Endothelial cell of umbilical vein (primary cell): ENCODE results near the gene POMC. TPM values are rescaled to one million over a fixed set of nuclear protein-coding genes. Genes with fewer than 3 reads are reported as not detected.

Source experiments
- BruUV-seq: library from RNA; stranded (reverse); fragments of 400-500 nt; replicated peaks from 2 replicates; lab custom pipeline; 2021; lab: Mats Ljungman, UMichigan
- CTCF ChIA-PET: fragments of 300-600, 350-600 bp; sonication (Branson Sonifier 250); formaldehyde crosslinking; loops from one replicate; lab custom pipeline; 2021; ENCODE audit warnings: antibody characterized with exemption, inconsistent platforms; lab: Charles Lee
- POLR2A ChIA-PET: fragments of 300-600, 350-600 bp; sonication (Branson Sonifier 250); formaldehyde crosslinking; loops from one replicate; lab custom pipeline; 2021; ENCODE audit warnings: antibody characterized with exemption, inconsistent platforms; lab: Charles Lee
- DNase-seq: peaks from one replicate; pipeline ENCODE4 v3.0.0-alpha.2; 2011; ENCODE audit warnings: low read depth, low spot score
- FAIRE-seq: peaks from 2 replicates; lab custom pipeline; 2011; peaks lifted over from hg19 to GRCh38; lab: Jason Lieb, UNC
- H2AFZ ChIP-seq: 2 replicates; pipeline ENCODE4 v1.6.0; 2012; ENCODE audit warnings: low read depth, low read length, control low read depth, inconsistent platforms
- H3K27ac ChIP-seq: 2 replicates; pipeline ENCODE4 v1.5.1; 2011; ENCODE audit warnings: low read depth, mild to moderate bottlenecking, control low read depth, low read length, moderate library complexity; ENCODE audit not compliant: insufficient read depth
- H3K27me3 ChIP-seq, 2 experiments: 2 replicates each; pipeline versions ENCODE4 v1.6.0 to v1.6.1; 2011; ENCODE audit warnings: low read length in 2 of 2, mixed read lengths in 1 of 2; ENCODE audit not compliant: control insufficient read depth in 2 of 2, insufficient read depth in 2 of 2
- H3K36me3 ChIP-seq, 2 experiments: 2 replicates in 1 of 2; 3 replicates in 1 of 2; pipeline ENCODE4 v1.5.1; 2011; ENCODE audit warnings: low read length in 2 of 2, mild to moderate bottlenecking in 1 of 2, moderate library complexity in 1 of 2; ENCODE audit not compliant: control insufficient read depth in 2 of 2, insufficient read depth in 2 of 2; ENCODE audit errors: extremely low read depth in 1 of 2
- H3K4me1 ChIP-seq: 3 replicates; pipeline ENCODE4 v1.5.1; 2011; ENCODE audit warnings: mild to moderate bottlenecking, low read length; ENCODE audit not compliant: control insufficient read depth, insufficient read depth; ENCODE audit errors: extremely low read depth
- H3K4me2 ChIP-seq: 2 replicates; pipeline ENCODE4 v1.6.1; 2011; ENCODE audit warnings: low read length, control low read depth, mixed read lengths; ENCODE audit not compliant: insufficient read depth
- H3K4me3 ChIP-seq, 3 experiments: fragments of 200-600 bp in 1 of 3; sonication (generic), shearing (Covaris generic) in 1 of 3; replicated peaks in 1 of 3; 2 replicates each; pipeline ENCODE4 v1.5.1; 2011 to 2016; ENCODE audit warnings: control low read depth in 3 of 3, low read length in 3 of 3, mild to moderate bottlenecking in 2 of 3, inconsistent platforms in 1 of 3, low read depth in 1 of 3, moderate library complexity in 1 of 3; ENCODE audit not compliant: insufficient read depth in 1 of 3
- H3K79me2 ChIP-seq: 2 replicates; pipeline ENCODE4 v1.6.0; 2012; ENCODE audit warnings: low read length, inconsistent platforms; ENCODE audit not compliant: control insufficient read depth, insufficient read depth
- H3K9ac ChIP-seq: replicated peaks from 2 replicates; pipeline ENCODE3; 2011; ENCODE audit warnings: low read length, control low read depth; ENCODE audit not compliant: insufficient read depth; ENCODE audit errors: extremely low read depth
- H3K9me1 ChIP-seq: replicated peaks from 3 replicates; pipeline ENCODE4 v1.6.0; 2011; ENCODE audit warnings: mild to moderate bottlenecking, low read length; ENCODE audit not compliant: control insufficient read depth, insufficient read depth; ENCODE audit errors: extremely low read depth
- H3K9me3 ChIP-seq: replicated peaks from 2 replicates; pipeline ENCODE4 v1.5.1; 2012; ENCODE audit warnings: low read length, inconsistent platforms; ENCODE audit not compliant: control insufficient read depth, insufficient read depth
- H4K20me1 ChIP-seq: replicated peaks from 2 replicates; pipeline ENCODE3; 2011; ENCODE audit warnings: mild to moderate bottlenecking, low read length; ENCODE audit not compliant: control insufficient read depth, insufficient read depth; ENCODE audit errors: extremely low read depth
- CTCF ChIP-seq, 2 donors: IDR thresholded peaks; 1 replicate in 1 of 2; 2 replicates in 1 of 2; pipeline ENCODE4 v1.5.1; 2011; ENCODE audit warnings: low read length in 2 of 2, mild to moderate bottlenecking in 2 of 2, moderate library complexity in 2 of 2, control low read depth in 1 of 2, inconsistent platforms in 1 of 2, low read depth in 1 of 2; ENCODE audit not compliant: insufficient read depth in 1 of 2; ENCODE audit errors: extremely low read depth in 1 of 2
- EZH2 ChIP-seq: IDR thresholded peaks from 2 replicates; pipeline ENCODE4 v1.6.1; 2012; ENCODE audit warnings: borderline replicate concordance, low read depth, mild to moderate bottlenecking, moderate library complexity, low read length, inconsistent platforms; ENCODE audit not compliant: severe bottlenecking
- FOS ChIP-seq: IDR thresholded peaks from 2 replicates; pipeline ENCODE4 v1.6.1; 2011; ENCODE audit warnings: mild to moderate bottlenecking, low read length, moderate library complexity, borderline replicate concordance; ENCODE audit not compliant: insufficient read depth
- GATA2 ChIP-seq: IDR thresholded peaks from 2 replicates; pipeline ENCODE4 v1.7.0; 2011; ENCODE audit warnings: low read depth, mild to moderate bottlenecking, moderate library complexity, mixed read lengths, low read length; ENCODE audit not compliant: insufficient read length, insufficient read depth
- JUN ChIP-seq: IDR thresholded peaks from 2 replicates; pipeline ENCODE4 v1.6.1; 2011; ENCODE audit warnings: borderline replicate concordance, low read depth; ENCODE audit not compliant: insufficient read length, insufficient read depth
- MYC ChIP-seq: IDR thresholded peaks from one replicate; pipeline ENCODE4 v1.6.1; 2011; ENCODE audit warnings: mild to moderate bottlenecking, low read depth, low read length
- POLR2A ChIP-seq: IDR thresholded peaks from 2 replicates; pipeline ENCODE4 v1.6.1; 2012; ENCODE audit warnings: low read depth, mild to moderate bottlenecking, control low read depth, low read length
- POLR2AphosphoS5 ChIP-seq: IDR thresholded peaks from 2 replicates; pipeline ENCODE4 v1.6.1; 2012; ENCODE audit warnings: low read depth, mild to moderate bottlenecking, control low read depth, low read length, moderate library complexity; ENCODE audit not compliant: insufficient read depth
- dilution Hi-C: fragments of 300-500 bp; cut with MboI; formaldehyde crosslinking; loops from one replicate; pipeline ENCODE4 v1.15.0; 2019; ENCODE audit warnings: low sequenced_read_pairs; ENCODE audit not compliant: extremely low pct_ligation_motif_present
- intact Hi-C: fragments of 100-400 bp; cut with micrococcal nuclease; formaldehyde crosslinking; loops from one replicate; pipeline ENCODE4 v1.10.0; 2022
- polyA plus RNA-seq, 4 experiments: library from polyadenylated mRNA; depleted of rRNA in 3 of 4; stranded (reverse) in 3 of 4; unstranded in 1 of 4; fragments of >200 nt; gene quantifications; 2 replicates each; pipeline versions ENCODE4 v1.2.1 to v1.2.3, GENCODE V29; 2011 to 2012; ENCODE audit warnings: missing spikeins in 1 of 4
- total RNA-seq: library from RNA; stranded (reverse); gene quantifications from 2 replicates; pipeline ENCODE4 v1.2.3, GENCODE V29; 2021
- TF ChIP-seq, protein P1 (sequence below): IDR thresholded peaks from 2 replicates; pipeline ENCODE4 v1.6.1; 2011; ENCODE audit not compliant: insufficient read depth, insufficient read length

Gene POMC
- total and polyA plus RNA-seq, 2 donors (not counting 3 experiments of a cell fraction or from before 2014, with no cell fraction given), result 2.4 to 2.7 TPM

DNA sequence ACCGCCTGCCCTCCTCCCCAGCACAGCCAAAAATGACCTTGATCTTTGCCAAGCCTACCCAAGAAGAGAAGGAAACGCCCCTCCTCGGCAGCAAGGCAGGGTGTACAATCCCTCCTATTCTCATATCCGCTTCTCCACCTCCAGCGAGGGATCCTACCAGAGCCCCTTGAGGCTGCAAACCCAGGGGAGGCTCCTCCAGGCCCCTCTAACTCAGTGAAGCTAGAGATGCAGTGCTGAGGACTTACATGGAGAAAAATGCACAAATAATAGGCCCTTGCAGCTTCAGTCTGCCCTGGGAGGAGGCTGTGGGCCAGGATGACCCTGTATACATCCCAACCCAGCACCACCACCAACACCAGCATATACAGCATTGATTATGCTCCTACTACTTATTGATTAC, 46.9 kb upstream of the POMC start:
- intact Hi-C loops, result no loop called here
- Histone ChIP-seq H3K4me3 (no peak overlapping the region), H2AFZ (no peak overlapping the region), H4K20me1 (no peaks in the 10 kb centered on the region), H3K36me3 (no peaks in the 10 kb centered on the region), H3K9ac (no peak overlapping the region), H3K4me1 (no peaks in the 10 kb centered on the region), H3K79me2 (no peaks in the 10 kb centered on the region), H3K27me3 (no peaks in the 10 kb centered on the region), H3K27ac (no peak overlapping the region), H3K4me2 (no peak overlapping the region), H3K9me1 (no peaks in the 10 kb centered on the region), H3K9me3 (no peaks in the 10 kb centered on the region)
- dilution Hi-C loops, result no loop called here
- TF ChIP-seq EZH2, result no peak
- no peak for TF ChIP-seq POLR2A
- no peak for TF ChIP-seq GATA2
- TF ChIP-seq FOS, result no peak
- no peak for TF ChIP-seq CTCF (IDR thresholded peaks at IDR 0.05; ENCODE audit: extremely low read depth in 1 of 2, insufficient read depth in 1 of 2, low read depth in 1 of 2, low read length in 2 of 2)
- no peak for TF ChIP-seq POLR2AphosphoS5
- TF ChIP-seq, protein P1, sequence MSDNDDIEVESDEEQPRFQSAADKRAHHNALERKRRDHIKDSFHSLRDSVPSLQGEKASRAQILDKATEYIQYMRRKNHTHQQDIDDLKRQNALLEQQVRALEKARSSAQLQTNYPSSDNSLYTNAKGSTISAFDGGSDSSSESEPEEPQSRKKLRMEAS, result no peak
- TF ChIP-seq JUN, result no peak
- TF ChIP-seq MYC, result no peak
- ChIA-PET POLR2A (no interaction called here), CTCF (interaction anchor here (1.4 to 2.3 kb wide), 2 partner anchors 9 to 13 kb away, joined by 3 to 14 read pairs; no protein-coding TSS in a partner anchor)
- no peak for DNase-seq
- FAIRE-seq, result no peak
- BruUV-seq, result no TSS peak
